ENCODE results near the gene HLA-G. TPM values are rescaled to one million over a fixed set of nuclear protein-coding genes. Genes with fewer than 3 reads are reported as not detected.
"Not testable (repeated sequence)": the region's sequence is repeated elsewhere in the genome, so short reads cannot be mapped to it uniquely, and the experiment has no call there.

HLA-G gene
- polyA plus RNA-seq (2013) = 3.1 and 3.5 TPM in 2 replicates

DNA sequence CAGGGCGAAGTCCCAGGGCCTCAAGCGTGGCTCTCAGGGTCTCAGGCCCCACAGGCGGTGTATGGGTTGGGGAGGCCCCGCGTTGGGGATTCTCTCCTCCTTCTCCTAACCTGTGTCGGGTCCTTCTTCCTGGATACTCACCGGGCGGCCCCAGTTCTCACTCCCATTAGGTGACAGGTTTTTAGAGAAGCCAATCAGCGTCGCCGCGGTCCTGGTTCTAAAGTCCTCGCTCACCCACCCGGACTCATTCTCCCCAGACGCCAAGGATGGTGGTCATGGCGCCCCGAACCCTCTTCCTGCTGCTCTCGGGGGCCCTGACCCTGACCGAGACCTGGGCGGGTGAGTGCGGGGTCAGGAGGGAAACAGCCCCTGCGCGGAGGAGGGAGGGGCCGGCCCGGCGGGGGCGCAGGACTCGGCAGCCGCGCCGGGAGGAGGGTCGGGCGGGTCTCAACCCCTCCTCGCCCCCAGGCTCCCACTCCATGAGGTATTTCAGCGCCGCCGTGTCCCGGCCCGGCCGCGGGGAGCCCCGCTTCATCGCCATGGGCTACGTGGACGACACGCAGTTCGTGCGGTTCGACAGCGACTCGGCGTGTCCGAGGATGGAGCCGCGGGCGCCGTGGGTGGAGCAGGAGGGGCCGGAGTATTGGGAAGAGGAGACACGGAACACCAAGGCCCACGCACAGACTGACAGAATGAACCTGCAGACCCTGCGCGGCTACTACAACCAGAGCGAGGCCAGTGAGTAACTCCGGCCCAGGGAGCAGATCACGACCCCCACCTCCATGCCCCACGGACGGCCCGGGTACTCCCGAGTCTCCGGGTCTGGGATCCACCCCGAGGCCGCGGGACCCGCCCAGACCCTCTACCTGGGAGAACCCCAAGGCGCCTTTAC is at the start of gene HLA-G:
HLA-G (plus strand) TSS at position 247 of the 892 bp plus-strand sequence; CDS start at position 267, 20 bp downstream.
- Histone ChIP-seq H3K27me3 (ENCODE audit: insufficient read depth, low read length) (peaks cover 14% of the 10 kb centered on the region), H3K4me3 (ENCODE audit: low read depth, low read length) (no peak within 1 kb of the TSS), H3K27ac (ENCODE audit: low read depth, low read length) (no peak within 1 kb of the TSS), H3K36me3 (ENCODE audit: control insufficient read depth in 1 of 2, insufficient read depth in 2 of 2, low read length in 2 of 2) (no peaks in the 10 kb centered on the region), H2AK5ac (ENCODE audit: low read length) (no peak within 1 kb of the TSS), H3K79me1 (ENCODE audit: low read length) (no peaks in the 10 kb centered on the region), H3K9me3 (ENCODE audit: insufficient read depth, low read depth, low read length) (peaks cover 4% of the 10 kb centered on the region), H2BK120ac (ENCODE audit: insufficient read depth, low read length, poor library complexity) (no peak within 1 kb of the TSS), H4K91ac (ENCODE audit: low read depth, low read length) (no peak within 1 kb of the TSS), H3K14ac (ENCODE audit: low read length) (no peak within 1 kb of the TSS), H3K4ac (ENCODE audit: low read depth, low read length) (no peak within 1 kb of the TSS), H3K9ac (ENCODE audit: low read length) (no peak within 1 kb of the TSS), H3K23ac (ENCODE audit: low read length) (no peak within 1 kb of the TSS), H3K79me2 (ENCODE audit: control insufficient read depth, insufficient read depth, low read length, poor library complexity) (no peaks in the 10 kb centered on the region), H3K4me2 (ENCODE audit: low read length) (peak within 1 kb of the TSS; percentile 50), H4K12ac (ENCODE audit: low read depth, low read length) (no peak within 1 kb of the TSS), H2BK5ac (ENCODE audit: low read depth, low read length, poor library complexity) (no peak within 1 kb of the TSS), H4K8ac (ENCODE audit: low read depth, low read length) (no peak within 1 kb of the TSS), H3K4me1 (ENCODE audit: control insufficient read depth in 1 of 2, insufficient read depth in 2 of 2, low read length in 2 of 2) (peaks cover 0 to 3% of the 10 kb centered on the region in 2 experiments), H2BK12ac (ENCODE audit: low read length) (no peak within 1 kb of the TSS), H2AFZ (ENCODE audit: insufficient read depth, low read length, poor library complexity) (peak within 1 kb of the TSS; percentile 25), H3K18ac (ENCODE audit: low read length) (no peak within 1 kb of the TSS)
- DNase-seq = peak; percentile 42 to 62
- WGBS (ENCODE audit: extremely low coverage, insufficient coverage, insufficient read length) = no CpG with 5 or more reads among the region's 75 CpGs

DNA sequence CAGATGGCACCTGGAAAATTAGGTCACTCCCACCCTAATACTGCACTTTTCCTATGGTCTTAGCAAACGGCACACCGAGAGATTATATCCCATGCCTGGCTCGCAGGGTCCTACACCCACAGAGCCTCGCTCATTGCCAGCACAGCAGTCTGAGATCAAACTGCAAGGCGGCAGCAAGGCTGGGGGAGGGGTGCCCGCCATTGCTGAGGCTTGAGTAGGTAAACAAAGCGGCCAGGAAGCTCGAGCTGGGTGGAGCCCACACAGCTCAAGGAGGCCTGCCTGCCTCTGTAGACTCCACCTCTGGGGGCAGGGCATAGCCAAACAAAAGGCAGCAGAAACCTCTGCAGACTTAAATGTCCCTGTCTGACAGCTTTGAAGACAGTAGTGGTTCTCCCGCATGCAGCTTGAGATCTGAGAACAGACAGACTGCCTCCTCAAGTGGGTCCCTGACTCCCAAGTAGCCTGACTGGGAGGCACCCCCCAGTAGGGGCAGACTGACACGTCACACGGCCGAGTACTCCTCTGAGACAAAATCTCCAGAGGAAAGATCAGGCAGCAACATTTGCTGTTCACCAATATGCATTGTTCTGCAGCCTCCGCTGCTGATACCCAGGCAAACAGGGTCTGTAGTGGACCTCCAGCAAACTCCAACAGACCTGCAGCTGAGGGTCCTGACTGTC is 47.5 kb upstream of the HLA-G start:
- not testable (repeated sequence) for H3K4me1 ChIP-seq (ENCODE audit: control insufficient read depth in 1 of 2, insufficient read depth in 2 of 2, low read length in 2 of 2); H3K27me3 ChIP-seq (ENCODE audit: insufficient read depth, low read length); H3K4me2 ChIP-seq (ENCODE audit: low read length); H3K23ac ChIP-seq (ENCODE audit: low read length); H3K14ac ChIP-seq (ENCODE audit: low read length); DNase-seq; H3K9ac ChIP-seq (ENCODE audit: low read length); H4K12ac ChIP-seq (ENCODE audit: low read depth, low read length); H2BK120ac ChIP-seq (ENCODE audit: insufficient read depth, low read length, poor library complexity); H4K91ac ChIP-seq (ENCODE audit: low read depth, low read length); H2BK5ac ChIP-seq (ENCODE audit: low read depth, low read length, poor library complexity); H3K79me2 ChIP-seq (ENCODE audit: control insufficient read depth, insufficient read depth, low read length, poor library complexity); H2AK5ac ChIP-seq (ENCODE audit: low read length); H3K9me3 ChIP-seq (ENCODE audit: insufficient read depth, low read depth, low read length); H2AFZ ChIP-seq (ENCODE audit: insufficient read depth, low read length, poor library complexity); H2BK12ac ChIP-seq (ENCODE audit: low read length); H3K79me1 ChIP-seq (ENCODE audit: low read length); H3K18ac ChIP-seq (ENCODE audit: low read length); H4K8ac ChIP-seq (ENCODE audit: low read depth, low read length); H3K4me3 ChIP-seq (ENCODE audit: low read depth, low read length); H3K4ac ChIP-seq (ENCODE audit: low read depth, low read length); H3K36me3 ChIP-seq (ENCODE audit: control insufficient read depth in 1 of 2, insufficient read depth in 2 of 2, low read length in 2 of 2); H3K27ac ChIP-seq (ENCODE audit: low read depth, low read length)
- no CpG with 5 or more reads among the region's 13 CpGs for WGBS (ENCODE audit: extremely low coverage, insufficient coverage, insufficient read length)

DNA sequence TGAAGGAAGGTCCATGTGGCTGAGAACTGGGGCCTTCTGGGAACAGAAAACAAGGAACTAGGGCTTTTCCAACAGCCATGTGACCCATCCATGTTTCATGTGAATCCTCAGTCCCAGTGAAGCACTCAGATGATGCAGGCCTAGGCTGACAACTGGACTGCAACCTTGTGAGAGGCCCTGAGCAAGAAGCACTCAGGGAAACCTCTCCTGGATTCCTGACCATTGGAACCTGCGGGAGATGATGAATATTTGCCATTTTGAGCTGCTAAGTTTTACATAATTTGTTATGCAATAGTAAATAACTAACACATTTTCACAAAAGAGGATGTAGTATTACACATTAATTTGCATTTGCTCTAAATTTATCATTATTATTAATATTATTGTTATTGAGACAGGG is 38.4 kb upstream of the HLA-G start:
- H3K9me3 ChIP-seq (ENCODE audit: insufficient read depth, low read depth, low read length) = peaks cover 15% of the 10 kb centered on the region
- H2AK5ac ChIP-seq (ENCODE audit: low read length) = no peak overlapping the region
- no peak overlapping the region for H3K18ac ChIP-seq (ENCODE audit: low read length)
- H4K12ac ChIP-seq (ENCODE audit: low read depth, low read length) = no peak overlapping the region
- no peak overlapping the region for H2BK12ac ChIP-seq (ENCODE audit: low read length)
- no peak overlapping the region for H3K9ac ChIP-seq (ENCODE audit: low read length)
- H4K8ac ChIP-seq (ENCODE audit: low read depth, low read length) = no peak overlapping the region
- H2BK5ac ChIP-seq (ENCODE audit: low read depth, low read length, poor library complexity) = no peak overlapping the region
- H3K14ac ChIP-seq (ENCODE audit: low read length) = no peak overlapping the region
- H3K4me3 ChIP-seq (ENCODE audit: low read depth, low read length) = no peak overlapping the region
- no CpG with 5 or more reads among the region's 1 CpG for WGBS (ENCODE audit: extremely low coverage, insufficient coverage, insufficient read length)
- no peak overlapping the region for H3K4ac ChIP-seq (ENCODE audit: low read depth, low read length)
- H2AFZ ChIP-seq (ENCODE audit: insufficient read depth, low read length, poor library complexity) = no peak overlapping the region
- peaks cover 2 to 4% of the 10 kb centered on the region in 2 experiments for H3K4me1 ChIP-seq (ENCODE audit: control insufficient read depth in 1 of 2, insufficient read depth in 2 of 2, low read length in 2 of 2)
- H3K79me1 ChIP-seq (ENCODE audit: low read length) = no peaks in the 10 kb centered on the region
- H2BK120ac ChIP-seq (ENCODE audit: insufficient read depth, low read length, poor library complexity) = no peak overlapping the region
- no peak overlapping the region for H3K4me2 ChIP-seq (ENCODE audit: low read length)
- no peak overlapping the region for H3K27ac ChIP-seq (ENCODE audit: low read depth, low read length)
- peaks cover 25% of the 10 kb centered on the region for H3K27me3 ChIP-seq (ENCODE audit: insufficient read depth, low read length)
- H3K79me2 ChIP-seq (ENCODE audit: control insufficient read depth, insufficient read depth, low read length, poor library complexity) = no peaks in the 10 kb centered on the region
- H4K91ac ChIP-seq (ENCODE audit: low read depth, low read length) = no peak overlapping the region
- no peaks in the 10 kb centered on the region for H3K36me3 ChIP-seq (ENCODE audit: control insufficient read depth in 1 of 2, insufficient read depth in 2 of 2, low read length in 2 of 2)
- H3K23ac ChIP-seq (ENCODE audit: low read length) = no peak overlapping the region
- peak; percentile 74 to 84 for DNase-seq

DNA sequence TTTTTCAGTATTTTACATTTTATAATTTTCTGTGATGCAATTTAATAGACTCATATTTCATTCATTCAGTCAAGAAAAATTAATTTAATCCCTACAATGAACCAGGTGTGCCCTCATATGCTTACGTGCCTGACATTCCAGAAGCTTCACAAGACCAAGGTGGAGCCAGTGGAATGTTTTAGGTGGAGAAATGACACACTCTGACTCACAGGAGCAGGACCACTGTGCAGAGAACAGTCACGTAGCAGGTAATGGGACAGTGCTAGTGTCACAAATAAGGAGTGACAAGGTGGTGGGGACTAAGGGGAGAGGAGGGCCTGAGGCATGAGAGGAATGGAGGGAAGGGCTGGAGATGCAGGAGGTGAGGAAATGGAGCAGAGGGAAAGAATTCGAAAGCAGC is 37.0 kb upstream of the HLA-G start:
- Histone ChIP-seq H3K4ac (ENCODE audit: low read depth, low read length) (no peak overlapping the region), H3K4me3 (ENCODE audit: low read depth, low read length) (no peak overlapping the region), H3K9ac (ENCODE audit: low read length) (no peak overlapping the region), H3K79me2 (ENCODE audit: control insufficient read depth, insufficient read depth, low read length, poor library complexity) (no peaks in the 10 kb centered on the region), H3K27me3 (ENCODE audit: insufficient read depth, low read length) (peaks cover 25% of the 10 kb centered on the region), H4K8ac (ENCODE audit: low read depth, low read length) (no peak overlapping the region), H2AFZ (ENCODE audit: insufficient read depth, low read length, poor library complexity) (no peak overlapping the region), H3K4me2 (ENCODE audit: low read length) (no peak overlapping the region), H2AK5ac (ENCODE audit: low read length) (no peak overlapping the region), H2BK12ac (ENCODE audit: low read length) (no peak overlapping the region), H3K18ac (ENCODE audit: low read length) (no peak overlapping the region), H3K14ac (ENCODE audit: low read length) (no peak overlapping the region), H2BK5ac (ENCODE audit: low read depth, low read length, poor library complexity) (no peak overlapping the region), H2BK120ac (ENCODE audit: insufficient read depth, low read length, poor library complexity) (no peak overlapping the region), H3K27ac (ENCODE audit: low read depth, low read length) (no peak overlapping the region), H3K36me3 (ENCODE audit: control insufficient read depth in 1 of 2, insufficient read depth in 2 of 2, low read length in 2 of 2) (no peaks in the 10 kb centered on the region), H3K23ac (ENCODE audit: low read length) (no peak overlapping the region), H3K4me1 (ENCODE audit: control insufficient read depth in 1 of 2, insufficient read depth in 2 of 2, low read length in 2 of 2) (peaks cover 2 to 4% of the 10 kb centered on the region in 2 experiments), H3K9me3 (ENCODE audit: insufficient read depth, low read depth, low read length) (peaks cover 15% of the 10 kb centered on the region), H4K12ac (ENCODE audit: low read depth, low read length) (no peak overlapping the region), H3K79me1 (ENCODE audit: low read length) (no peaks in the 10 kb centered on the region), H4K91ac (ENCODE audit: low read depth, low read length) (no peak overlapping the region)
- no CpG with 5 or more reads among the region's 3 CpGs for WGBS (ENCODE audit: extremely low coverage, insufficient coverage, insufficient read length)
- DNase-seq = peak; percentile 83 to 92
